ENCODE data around the gene NEK6. TPM values are rescaled to one million over a fixed set of nuclear protein-coding genes. Genes with fewer than 3 reads are reported as not detected.

The NEK6 gene
- total RNA-seq, 1 donor from 2014 or later, result 14.7 TPM

DNA sequence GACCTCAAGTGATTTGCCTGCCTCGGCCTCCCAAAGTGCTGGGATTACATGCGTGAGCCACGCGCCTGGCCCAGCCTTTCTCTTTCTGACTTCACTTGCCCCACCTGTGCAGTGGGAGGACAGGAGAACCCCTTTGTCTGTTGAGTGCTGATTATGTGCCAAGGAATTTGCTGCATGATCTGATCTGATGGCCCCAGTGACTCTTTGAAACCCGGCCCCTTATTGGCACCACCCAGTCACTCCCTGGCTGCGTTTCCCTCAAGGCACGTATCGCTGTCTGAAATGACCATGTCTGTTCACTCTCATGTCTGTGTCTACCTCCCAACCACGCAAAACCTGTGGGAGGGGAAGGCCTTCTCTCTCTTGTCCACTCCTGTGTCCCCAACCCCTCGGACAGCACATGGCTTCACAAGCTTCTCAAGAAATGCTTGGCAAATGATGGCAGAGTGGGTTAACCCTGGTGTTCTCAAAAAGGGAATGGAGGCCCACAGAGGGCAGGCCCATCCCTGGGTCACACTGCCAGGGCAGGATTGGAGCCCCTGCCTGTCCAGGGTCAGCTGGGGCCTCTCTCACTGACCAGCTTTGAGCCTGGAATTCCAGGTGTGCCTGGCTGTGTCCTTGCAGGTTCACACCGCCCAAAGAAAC lies 21.9 kb downstream of the NEK6 start:
- FAIRE-seq, result peak; percentile 82
- H3K27me3 ChIP-seq (ENCODE audit: control insufficient read depth, insufficient read depth, low read length), result no peaks in the 10 kb centered on the region

DNA sequence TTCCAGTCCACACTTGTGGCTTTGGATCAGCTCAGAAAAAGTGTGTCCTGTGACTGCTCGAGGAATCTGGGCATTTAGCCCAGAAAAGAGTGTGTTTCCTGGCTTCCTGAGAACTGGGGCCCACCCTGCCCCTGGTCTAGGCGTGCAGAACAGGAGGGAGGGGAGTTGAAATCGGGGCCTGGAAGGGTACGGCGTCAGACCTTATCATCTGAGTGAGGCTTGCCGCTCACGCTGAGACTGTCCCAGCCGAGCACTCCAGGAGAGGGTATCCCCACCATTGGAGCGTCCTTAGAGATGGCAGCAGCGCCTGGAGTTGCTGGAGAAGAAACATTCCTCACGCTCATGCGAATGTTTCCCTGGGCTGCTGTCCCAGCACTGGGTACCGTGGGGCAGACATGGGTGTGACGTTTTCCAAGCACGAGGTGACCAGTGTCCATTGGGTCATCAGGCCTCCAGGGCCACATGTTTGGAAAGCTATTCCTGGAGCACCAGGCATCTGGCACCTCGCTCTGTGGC lies 22.5 kb downstream of the NEK6 start:
- Histone ChIP-seq H3K4me3 (ENCODE audit: low read depth, low read length) (no peak overlapping the region), H3K36me3 (ENCODE audit: control insufficient read depth, insufficient read depth, low read length) (no peaks in the 10 kb centered on the region), H3K27me3 (ENCODE audit: control insufficient read depth, insufficient read depth, low read length) (no peaks in the 10 kb centered on the region)
- FAIRE-seq, result no peak
- DNase-seq (ENCODE audit: low read depth), result peak; percentile 73
- TF ChIP-seq, protein P1, sequence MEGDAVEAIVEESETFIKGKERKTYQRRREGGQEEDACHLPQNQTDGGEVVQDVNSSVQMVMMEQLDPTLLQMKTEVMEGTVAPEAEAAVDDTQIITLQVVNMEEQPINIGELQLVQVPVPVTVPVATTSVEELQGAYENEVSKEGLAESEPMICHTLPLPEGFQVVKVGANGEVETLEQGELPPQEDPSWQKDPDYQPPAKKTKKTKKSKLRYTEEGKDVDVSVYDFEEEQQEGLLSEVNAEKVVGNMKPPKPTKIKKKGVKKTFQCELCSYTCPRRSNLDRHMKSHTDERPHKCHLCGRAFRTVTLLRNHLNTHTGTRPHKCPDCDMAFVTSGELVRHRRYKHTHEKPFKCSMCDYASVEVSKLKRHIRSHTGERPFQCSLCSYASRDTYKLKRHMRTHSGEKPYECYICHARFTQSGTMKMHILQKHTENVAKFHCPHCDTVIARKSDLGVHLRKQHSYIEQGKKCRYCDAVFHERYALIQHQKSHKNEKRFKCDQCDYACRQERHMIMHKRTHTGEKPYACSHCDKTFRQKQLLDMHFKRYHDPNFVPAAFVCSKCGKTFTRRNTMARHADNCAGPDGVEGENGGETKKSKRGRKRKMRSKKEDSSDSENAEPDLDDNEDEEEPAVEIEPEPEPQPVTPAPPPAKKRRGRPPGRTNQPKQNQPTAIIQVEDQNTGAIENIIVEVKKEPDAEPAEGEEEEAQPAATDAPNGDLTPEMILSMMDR (IDR thresholded peaks at IDR 0.05; ENCODE audit: insufficient read depth, low read length, severe bottlenecking), result no peak

More for the DNA sequence above, 21.9 kb downstream of the NEK6 start:
- peak; percentile 89 for DNase-seq (ENCODE audit: low read depth)
- Histone ChIP-seq H3K36me3 (ENCODE audit: control insufficient read depth, insufficient read depth, low read length) (no peaks in the 10 kb centered on the region), H3K4me3 (ENCODE audit: low read depth, low read length) (no peak overlapping the region)
- TF ChIP-seq, protein P1 (IDR thresholded peaks at IDR 0.05; ENCODE audit: insufficient read depth, low read length, severe bottlenecking), result no peak

DNA sequence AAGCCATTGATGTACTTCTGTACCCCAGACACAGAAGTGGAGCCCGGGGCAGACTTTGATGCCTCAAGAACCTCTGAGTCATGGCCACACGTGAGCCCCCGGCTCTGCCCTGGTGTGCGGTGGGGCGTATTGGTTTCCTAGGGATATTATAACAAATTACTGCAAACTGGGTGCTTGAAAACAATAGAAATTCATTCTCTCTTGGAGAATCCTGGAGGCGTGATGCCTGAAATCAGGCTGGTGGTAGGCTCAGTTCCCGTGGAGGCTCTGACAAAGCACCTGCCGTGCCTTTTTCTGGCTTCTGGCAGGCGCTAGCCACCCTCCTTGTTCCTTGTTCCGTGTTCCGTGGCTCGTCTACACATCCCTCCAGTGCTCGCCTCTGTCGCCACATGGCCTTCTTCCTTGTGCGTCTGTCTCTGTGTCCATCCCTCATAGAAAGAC lies 24.2 kb downstream of the NEK6 start:
- DNase-seq (ENCODE audit: low read depth), result no peak

DNA sequence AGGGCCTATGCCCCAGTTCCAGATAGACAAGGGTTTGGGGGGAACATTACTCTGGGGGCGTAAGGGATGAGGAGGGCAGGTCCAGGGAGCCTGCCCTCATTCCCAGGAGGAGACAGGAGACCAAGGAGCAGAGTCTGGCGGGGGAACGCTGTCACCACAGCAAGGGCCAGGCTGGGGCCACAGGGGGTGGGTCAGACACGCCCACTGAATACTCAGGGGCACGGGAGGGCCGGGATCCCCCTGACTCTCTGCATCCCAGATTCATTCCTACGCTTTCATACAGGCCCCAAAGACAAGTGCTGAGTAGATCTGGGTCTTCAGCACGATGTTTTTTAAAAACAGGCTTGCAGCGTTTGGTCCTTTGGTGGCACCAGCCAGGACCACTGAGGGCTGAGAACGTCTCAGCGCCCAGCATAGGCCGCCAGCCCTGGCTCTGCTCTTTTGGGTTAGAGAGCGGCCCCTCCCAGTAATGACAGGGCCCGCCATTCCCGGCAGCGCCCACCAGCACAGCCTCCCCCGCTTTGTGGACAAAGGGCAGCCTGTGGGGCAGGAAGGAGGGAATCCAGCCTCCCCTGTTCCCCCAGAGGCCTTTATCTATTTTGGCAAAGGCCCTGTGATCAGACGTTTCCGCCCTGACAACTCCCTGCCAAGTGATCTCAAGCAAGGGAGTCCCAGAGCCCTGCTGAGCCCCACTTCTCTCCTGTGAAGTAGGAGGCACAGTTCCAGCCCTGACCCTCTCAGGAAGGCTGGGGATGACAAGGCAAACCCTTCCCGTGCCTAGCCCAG lies 24.9 kb downstream of the NEK6 start:
- FAIRE-seq, result no peak
- Histone ChIP-seq H3K36me3 (ENCODE audit: control insufficient read depth, insufficient read depth, low read length) (peaks cover 3% of the 10 kb centered on the region), H3K4me3 (ENCODE audit: low read depth, low read length) (no peak overlapping the region), H3K27me3 (ENCODE audit: control insufficient read depth, insufficient read depth, low read length) (no peaks in the 10 kb centered on the region)
- DNase-seq (ENCODE audit: low read depth), result no peak
- TF ChIP-seq, protein P1 (IDR thresholded peaks at IDR 0.05; ENCODE audit: insufficient read depth, low read length, severe bottlenecking), result no peak

More for the DNA sequence above, 24.2 kb downstream of the NEK6 start:
- TF ChIP-seq, protein P1 (IDR thresholded peaks at IDR 0.05; ENCODE audit: insufficient read depth, low read length, severe bottlenecking), result no peak
- Histone ChIP-seq H3K4me3 (ENCODE audit: low read depth, low read length) (no peak overlapping the region), H3K27me3 (ENCODE audit: control insufficient read depth, insufficient read depth, low read length) (no peaks in the 10 kb centered on the region), H3K36me3 (ENCODE audit: control insufficient read depth, insufficient read depth, low read length) (peaks cover 3% of the 10 kb centered on the region)
- FAIRE-seq, result no peak

DNA sequence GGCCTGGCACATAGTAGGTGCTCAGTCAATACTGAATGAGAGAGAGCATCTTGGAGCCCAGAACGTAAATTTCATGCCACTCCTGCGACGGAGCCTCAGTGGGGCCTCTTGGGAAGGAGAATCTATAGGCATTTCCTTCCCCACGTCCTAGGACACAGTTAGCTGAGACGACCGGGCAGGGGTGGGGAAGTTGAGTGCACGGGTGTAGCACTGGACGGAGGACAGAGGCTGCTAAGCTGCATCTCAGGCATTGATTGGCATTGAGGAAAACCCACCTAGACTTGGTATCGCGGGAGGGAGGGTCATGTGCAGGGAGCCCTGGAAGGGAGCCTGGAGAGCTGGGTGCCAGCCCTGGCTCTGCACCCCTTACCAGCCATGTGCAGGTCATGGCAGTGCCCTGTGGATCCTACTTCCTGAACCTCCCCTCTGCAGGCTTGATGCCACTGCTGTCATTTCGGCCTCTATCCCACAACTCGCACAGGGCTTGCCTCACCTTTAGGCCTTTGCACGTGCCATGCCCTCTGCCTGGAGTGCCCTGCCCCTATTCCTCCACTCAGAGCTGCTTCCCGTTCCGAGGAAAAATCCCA lies 25.6 kb downstream of the NEK6 start:
- no peak for FAIRE-seq
- H3K4me3 ChIP-seq (ENCODE audit: low read depth, low read length), result no peak overlapping the region
- DNase-seq (ENCODE audit: low read depth), result no peak
- TF ChIP-seq, protein P1 (IDR thresholded peaks at IDR 0.05; ENCODE audit: insufficient read depth, low read length, severe bottlenecking), result no peak
- H3K27me3 ChIP-seq (ENCODE audit: control insufficient read depth, insufficient read depth, low read length), result no peaks in the 10 kb centered on the region
- H3K36me3 ChIP-seq (ENCODE audit: control insufficient read depth, insufficient read depth, low read length), result peaks cover 3% of the 10 kb centered on the region
